Activated CD8-positive, alpha-beta memory T cell treated with anti-CD3 and anti-CD28 coated beads, Interleukin-2, amount 50 U/mL, for 1 hour (primary cell): ENCODE measurements around the gene MBOAT1.
"Not testable (repeated sequence)": the region's sequence is repeated elsewhere in the genome, so short reads cannot be mapped to it uniquely, and the experiment has no call there.

Experiments
- DNase-seq: peaks from one replicate; pipeline ENCODE4 v3.0.0-alpha.2; 2020; ENCODE audit errors: extremely low read depth

Gene MBOAT1

DNA sequence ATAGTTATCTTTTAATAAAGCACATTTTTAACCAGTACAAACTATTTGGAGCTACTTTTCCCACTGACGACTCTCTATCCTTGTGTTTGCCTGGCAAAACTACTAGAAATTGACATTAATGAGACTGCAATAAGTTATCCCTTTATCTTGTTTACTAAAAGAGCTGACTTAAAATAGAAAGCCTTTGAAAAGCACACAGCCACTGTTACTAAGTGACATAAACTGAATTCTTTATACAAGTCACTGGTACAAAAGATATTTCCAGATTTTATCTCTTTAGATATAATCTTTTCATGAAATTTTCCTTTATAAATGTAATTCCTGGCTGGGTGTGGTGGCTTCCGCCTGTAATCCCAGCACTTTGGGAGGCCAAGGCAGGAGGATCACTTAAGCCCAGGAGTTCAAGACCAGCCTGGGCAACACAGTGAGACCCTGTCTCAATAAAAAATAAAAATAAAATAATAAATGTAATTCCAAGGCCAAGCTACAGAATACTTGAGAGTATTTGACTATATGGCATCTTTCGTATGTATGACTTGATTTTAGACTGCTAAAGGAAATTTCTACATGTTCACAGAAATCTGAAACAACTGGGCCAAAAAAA, 9.5 kb downstream of the MBOAT1 start:
- no peak for DNase-seq

DNA sequence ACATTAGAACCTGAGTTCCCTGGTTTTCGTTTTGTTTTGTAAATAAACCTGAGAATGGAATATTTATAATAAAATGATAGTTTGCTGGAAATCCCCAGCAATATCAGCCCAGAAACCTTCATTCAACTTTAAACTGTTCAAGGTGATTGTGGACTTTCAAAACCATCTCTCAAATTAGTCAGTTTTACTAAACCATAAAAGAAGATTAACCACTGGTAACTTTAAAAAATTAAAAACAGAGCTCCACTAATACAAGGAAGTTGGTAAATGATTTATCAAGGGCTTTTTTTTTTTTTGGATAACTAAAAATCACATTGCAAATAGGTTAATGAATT, 10.0 kb downstream of the MBOAT1 start:
- DNase-seq, result no peak

DNA sequence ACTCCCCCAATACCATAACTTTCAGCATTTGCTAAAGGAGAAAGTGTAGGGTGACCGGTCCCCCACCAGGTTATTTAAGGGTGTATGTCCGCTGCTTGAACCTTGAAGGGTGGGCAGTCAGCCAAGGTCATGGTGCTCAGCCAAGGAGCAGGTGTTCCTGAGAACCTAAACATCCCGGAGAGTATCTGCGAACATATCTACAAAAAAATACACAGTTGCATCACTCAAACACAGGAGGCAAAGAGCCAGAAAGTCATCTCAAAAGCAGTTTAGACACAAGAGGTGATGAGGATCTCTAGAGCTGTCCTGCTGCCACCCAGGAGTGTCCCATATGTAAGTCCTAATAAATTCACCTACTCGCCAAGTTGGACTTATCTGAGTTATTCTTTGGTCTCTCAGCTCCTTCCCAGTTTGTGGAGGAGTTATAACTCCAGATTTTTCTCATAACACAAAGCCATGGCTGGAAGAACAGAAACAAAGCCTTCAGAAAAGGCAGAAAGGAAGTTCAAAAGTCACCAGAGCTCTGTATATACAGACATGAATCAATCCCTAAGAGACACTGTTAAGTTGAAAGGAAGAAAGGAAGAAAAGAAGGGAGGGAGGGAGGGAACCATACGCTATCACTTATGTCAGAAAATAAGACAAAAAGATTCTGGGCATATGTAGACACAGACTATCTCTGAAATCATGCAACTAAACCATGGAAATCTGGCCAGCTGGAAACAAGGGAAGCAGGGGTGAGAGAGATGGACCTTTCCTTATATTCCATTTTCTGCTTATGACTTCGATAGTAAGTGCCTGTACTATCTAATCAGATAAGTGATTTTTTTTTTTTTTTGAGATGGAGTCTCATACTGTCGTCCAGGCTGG, 11.3 kb downstream of the MBOAT1 start:
- no peak for DNase-seq

DNA sequence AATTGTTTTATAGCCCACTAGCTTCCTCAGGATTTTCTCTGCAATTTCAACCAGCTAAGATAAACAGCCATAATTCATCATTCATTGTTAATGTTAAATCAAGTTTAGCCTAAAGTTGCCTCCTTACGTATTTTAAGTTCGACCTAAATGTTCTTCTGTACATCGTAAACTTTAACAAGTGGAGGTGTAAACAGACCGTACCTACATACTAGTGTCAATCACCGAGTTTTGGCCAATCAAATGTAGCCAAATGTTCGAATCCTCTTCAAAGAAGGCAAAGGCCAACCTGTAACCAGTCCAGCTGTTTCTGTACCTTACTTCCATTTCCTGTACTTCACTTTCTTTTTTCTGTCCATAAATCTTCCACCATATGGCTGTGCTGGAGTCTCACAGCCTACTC, 13.5 kb downstream of the MBOAT1 start:
- no peak for DNase-seq

DNA sequence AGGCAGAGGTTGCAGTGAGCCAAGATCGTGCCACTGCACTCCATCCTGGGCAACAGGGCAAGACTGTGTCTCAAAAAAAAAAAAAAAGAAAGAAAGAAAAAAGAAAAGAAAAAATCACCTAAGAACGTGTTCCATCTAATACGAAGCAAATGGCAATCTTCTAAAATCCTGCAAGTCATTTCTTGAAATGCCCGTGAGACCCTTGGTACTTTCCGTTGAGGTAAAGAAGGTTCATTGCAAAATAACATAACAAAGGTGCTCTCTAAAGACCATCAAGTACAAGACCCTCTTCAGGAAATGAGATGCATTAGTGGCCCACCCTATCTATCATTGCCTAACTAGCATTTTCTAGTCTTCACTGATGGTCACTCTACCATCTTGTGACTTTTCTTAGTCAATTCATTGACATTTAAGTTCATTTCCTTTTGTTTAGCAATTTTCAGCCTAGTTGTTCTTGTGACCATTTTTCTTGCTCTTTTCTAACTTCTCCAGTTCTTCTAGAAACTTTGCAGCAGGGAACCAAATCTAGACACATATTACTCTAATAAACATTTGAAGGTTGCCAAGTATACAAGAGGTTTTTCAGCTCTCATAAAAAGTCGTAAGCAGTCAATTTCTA, 14.0 kb downstream of the MBOAT1 start:
- no peak for DNase-seq

DNA sequence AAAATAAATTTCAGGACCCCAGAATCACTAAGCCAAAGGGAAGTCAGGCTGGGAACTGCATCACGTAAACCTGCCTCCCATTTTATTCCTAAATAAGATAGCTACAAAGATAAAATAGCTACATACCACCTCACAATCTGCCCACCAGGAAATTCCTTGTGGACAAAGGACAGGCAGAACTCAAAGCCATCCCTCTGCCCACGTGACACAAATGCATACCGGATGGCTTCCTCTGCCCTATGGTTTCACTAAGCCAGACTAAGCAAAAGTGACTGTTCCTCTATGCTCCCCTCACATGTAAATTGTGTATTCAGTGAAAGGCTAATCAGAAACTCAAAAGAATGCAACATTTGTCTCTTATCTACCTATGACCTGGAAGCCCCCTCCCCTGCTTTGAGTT, 15.0 kb downstream of the MBOAT1 start:
- DNase-seq, result no peak

DNA sequence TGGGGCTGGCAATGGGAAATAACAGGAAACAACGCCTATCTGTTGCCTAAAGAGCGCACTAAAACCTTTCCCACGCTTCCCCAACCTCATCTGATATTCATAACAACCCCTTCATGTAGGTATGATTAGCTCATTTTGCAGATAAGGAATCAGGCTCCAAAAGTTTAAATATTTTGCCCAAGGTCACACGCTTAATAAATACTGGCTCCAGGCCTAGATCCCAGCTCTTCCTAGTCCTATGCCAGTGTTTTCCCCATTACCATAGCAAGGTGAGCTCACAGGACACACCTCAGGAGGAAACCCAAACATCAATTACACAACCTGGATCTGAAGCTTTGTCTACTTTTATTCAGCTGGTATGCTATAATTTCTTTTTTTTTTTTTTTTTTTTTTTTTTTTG, 19.6 kb downstream of the MBOAT1 start:
- no peak for DNase-seq

DNA sequence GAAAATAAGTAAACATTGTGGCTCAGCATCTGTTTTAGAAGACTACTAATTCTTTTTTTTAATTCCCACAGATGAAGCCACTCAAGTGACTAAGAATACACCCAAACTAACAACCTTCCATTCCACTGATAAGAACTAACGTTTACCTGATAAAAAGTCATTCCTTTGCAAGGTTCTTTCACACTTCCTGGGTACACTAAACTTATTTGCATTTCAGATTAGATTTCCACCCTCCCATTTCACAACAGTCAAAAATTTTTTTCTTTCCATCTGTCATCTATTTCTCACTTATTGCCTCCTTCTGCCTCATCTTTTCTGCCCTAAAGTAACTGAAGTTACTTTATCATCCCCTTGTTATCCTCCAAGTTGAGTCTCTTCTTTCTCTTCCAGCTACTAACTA, 20.3 kb downstream of the MBOAT1 start:
- no peak for DNase-seq

DNA sequence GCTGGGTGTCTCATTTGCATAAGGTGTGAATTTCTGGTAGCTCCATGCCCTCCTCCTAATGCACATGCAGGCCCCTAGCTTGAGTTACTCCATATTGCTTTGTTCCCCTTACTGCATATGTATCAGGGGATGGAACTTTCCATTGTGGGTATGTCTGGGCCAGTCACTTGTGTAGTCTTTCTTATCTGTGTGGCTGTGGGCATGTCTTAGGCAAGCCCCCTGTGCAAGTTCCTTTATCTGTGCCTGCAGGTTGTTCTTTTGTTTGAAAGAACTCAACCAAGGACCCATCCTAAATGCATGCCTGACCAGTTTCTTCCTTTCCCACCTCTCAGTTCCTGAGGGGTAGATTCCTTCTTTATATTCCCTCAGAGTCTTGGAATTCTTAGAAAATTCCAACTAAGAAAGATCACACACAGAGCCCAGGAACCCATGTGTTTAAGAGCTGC, 23.6 kb downstream of the MBOAT1 start:
- DNase-seq, result no peak

DNA sequence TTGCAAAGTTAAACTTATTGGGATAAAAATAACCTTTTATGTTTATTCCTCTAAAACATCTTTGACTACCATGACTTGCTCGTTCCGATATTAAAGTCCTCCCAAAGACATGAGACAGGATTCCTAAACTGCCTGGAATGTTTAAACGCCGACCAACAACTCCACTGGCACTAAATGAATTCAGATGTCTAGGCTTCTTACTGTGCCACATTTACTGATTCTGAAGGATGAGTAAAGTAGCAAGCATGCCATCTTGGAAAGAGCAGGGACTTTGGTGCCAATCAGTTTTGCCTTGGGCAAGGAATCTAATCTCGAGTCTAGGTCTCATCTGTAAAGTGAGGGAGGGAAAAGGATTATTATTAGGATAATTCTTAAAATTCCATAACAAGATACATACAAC, 25.3 kb downstream of the MBOAT1 start:
- no peak for DNase-seq

DNA sequence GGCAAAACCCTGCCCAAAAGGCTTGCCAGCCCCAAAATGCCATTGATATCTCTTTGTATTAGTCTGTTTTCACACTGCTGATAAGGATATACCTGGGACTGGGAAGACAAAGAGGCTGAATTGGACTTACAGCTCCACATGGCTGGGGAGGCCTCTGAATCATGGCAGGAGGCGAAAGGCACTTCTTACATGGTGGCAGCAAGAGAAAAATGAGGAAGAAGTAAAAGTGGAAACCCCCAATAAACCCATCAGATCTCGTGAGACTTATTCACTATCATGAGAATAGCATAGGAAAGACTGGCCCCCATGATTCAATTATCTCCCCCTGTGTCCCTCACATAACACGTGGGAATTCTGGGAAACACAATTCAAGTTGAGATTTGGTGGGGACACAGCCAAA, 28.6 kb downstream of the MBOAT1 start:
- no peak for DNase-seq

DNA sequence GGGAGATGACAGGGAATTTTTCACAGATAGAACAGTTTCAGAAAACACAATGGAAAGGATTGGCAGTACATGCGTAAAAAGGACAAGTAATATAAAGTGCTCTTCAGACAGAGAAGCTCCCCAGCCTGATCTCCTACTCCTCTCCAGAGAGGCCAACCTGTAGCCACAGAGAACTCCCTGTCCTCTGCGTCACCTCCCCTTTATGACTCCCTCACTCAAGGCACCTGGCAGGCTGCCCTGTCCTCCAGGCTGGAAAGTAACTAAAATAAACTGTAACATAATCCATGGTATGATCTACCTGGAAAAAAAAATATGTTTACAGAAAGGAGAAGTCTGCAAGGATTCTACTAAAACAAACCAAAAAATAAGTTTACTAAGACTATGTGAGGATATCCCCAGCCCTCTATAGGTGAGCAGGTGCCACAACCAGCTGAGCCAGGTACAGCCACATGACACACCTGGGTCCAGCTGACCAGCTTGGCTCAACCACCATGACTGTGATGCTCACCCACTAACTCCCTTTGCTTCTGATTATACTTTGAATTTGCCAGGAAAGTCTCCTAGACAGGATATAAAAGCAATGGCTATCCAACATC, 29.2 kb downstream of the MBOAT1 start:
- DNase-seq, result no peak

DNA sequence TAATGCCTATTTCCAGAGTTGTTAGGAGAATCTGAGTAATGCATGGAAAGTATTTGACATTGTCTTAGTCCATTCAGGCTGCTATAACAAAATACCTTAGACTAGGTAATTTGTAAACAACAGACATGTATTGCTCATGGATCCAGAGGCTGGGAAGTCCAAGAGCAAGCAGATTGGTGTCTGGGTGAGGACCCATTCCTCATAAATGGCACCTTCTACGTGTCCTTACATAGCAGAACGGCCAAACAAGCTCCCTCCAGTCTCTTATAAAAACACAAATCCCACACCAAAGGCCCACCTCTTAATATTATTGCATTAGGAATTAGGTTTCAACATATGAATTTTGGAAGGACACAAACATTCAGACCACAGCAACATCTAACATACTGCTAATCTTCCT, 30.2 kb downstream of the MBOAT1 start:
- no peak for DNase-seq

DNA sequence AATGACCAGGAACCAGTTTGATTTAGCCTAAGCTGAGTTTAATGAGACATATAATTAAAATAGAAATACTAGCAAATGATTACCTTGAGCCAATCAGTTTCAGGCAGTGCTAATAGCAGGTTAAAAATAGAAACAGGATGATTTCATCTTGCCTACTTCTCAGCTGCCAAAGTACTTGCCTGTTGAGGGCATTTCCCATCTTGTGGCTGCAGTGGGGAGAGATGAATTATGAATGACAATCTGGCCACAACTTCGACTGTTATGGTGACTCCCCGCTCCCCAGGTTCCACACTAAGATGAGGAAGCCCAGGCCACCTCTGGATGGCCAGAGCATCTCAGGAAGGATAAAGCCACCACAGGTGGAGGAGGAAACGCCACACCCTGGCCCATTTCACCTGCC, 31.3 kb downstream of the MBOAT1 start:
- no peak for DNase-seq

DNA sequence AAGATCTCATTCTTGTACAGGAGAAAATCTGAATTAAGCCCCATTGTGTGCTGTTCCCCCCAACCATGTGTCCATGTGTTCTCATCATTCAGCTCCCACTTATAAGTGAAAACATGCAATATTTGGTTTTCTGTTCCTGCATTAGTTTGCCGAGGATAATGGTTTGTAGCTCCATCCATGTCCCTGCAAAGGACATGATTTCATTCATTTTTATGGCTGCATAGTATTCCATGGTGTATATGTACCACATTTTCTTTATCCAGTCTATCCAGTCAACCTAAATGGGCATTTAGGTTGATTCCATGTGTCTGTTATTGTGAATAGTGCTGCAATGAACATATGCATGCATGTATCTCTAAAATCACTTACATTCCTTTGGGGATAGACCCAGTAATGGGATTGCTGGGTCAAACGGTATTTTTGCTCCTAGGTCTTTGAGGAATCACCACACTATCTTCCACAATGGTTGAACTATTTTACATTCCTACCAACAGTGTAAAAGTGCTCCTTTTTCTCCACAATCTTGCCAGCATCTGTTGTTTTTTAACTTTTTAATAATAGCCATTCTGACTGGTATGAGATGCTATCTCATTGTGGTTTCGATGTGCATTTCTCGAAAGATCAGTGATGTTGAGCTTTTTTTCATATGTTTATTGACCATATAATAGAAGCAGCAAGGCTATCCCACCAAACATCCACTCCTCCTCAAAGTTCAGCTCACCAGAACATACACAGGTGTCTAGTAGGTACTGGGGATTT, 32.8 kb downstream of the MBOAT1 start:
- DNase-seq, result not testable (repeated sequence)

DNA sequence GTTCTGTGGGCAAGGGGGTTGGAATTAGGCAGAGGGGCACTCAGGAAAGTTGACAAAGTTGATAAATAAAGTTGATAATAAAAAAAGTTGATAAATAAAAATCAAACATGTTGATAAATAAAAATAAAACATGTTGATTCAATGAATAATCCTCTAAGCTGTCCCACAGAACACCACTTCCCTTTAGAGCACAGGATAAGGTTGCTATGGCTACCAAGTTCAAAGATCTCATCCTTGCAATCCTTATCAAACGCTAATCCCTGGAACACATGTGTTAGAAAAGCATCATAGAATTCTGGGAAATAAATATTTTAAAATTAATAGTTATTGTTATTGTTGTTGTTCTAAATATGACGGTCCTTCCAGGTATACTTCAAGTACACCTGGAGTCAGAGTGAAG, 33.9 kb downstream of the MBOAT1 start:
- DNase-seq, result no peak

DNA sequence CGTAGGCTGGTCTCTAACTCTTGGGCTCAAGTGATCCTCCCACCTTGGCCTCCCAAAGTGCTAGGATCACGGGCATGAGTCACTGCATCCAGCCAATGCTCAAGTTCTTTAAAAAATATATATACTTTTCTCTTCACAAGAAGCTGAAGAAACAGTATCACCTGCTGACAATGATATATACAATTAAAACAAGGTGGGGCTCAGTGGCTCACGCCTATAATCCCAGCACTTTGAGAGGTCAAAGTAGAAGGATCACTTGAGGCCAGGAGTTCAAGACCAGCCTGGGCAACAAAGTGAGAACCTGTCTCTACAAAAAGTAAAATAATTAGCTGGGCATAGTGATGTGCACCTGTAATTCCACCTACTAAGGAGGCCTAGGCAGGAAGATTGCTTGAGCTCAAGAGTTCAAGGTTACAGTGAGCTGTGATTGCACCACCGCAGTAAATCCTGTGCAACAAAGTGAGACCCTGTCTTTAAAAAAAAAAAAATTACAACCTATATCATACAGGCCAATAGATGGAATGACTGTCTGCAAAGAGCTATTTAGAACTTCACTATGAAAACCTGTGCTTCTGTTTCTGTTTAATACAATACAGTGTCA, 36.4 kb downstream of the MBOAT1 start:
- DNase-seq, result no peak

DNA sequence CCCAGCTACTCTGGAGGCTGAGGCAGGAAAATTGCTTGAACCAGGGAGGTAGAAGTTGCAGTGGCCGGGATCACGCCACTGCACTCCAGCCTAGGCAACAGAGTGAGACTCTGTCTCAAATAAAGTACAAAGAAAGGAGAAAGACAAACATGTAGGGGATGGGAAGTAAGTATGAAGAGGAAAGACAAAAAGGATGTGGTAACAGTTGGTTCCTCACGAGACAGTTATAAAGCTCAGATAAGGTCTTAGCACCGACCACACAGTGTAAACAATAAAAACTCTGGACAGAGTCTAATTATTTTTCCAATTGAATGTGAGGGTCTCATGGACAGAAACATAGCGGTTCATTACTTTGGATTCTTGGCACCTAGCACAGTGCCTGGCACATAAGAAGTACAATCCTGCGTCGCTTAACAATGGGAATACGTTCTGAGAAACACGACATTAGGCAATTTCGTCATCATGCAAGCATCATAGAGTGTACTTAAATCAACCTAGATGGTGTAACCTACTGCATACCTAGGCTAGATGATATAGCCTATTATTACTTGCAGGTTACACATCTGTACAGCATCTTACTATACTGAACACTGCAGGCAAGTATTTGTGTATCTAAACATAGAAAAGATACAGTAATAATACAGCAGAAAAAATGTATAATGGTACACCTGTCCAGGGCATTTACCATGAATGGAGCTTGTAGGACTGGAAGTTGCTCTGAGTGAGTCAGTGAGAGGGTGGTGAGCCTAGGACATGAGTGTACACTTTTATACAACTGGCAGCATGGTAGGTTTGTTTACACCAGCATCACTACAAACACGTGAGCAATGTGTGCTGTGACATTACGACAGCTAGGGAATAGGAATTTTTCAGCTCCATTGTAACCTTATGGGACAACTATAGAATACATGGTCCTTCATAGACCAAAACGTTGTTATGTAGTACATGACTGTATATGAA, 38.2 kb downstream of the MBOAT1 start:
- no peak for DNase-seq

DNA sequence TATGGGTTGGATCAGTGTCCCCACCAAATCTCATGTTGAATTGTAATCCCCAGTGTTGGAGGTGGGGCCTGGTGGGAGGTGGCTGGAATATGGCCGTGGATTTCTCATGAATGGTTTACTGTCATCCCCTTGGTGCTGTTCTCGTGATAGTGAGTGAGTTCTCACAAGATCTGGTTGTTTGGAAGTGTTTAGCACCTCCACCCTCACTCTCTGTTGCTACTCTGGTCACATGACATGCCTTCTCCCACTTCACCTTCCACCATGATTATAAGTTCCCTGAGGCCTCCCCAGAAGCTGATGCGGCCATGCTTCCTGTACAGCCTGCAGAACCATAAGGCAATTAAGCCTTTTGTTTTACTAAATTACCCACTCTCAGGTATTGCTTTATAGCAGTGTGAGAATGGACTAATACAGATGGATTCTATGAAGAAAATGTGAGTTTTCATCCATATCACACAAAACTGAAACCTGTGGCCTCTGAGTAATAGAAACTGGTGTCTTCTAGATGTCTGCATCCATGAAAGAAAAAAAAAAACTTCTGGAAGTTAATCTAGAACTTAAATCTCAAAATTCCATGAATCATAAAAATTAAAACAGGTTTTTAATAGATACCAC, 39.3 kb downstream of the MBOAT1 start:
- DNase-seq, result no peak
